ENCODE results near the gene ELP5. TPM values are rescaled to one million over a fixed set of nuclear protein-coding genes. Genes with fewer than 3 reads are reported as not detected.
"Not testable (repeated sequence)": the region's sequence is repeated elsewhere in the genome, so short reads cannot be mapped to it uniquely, and the experiment has no call there.

Gene ELP5
- total RNA-seq, 4 donors from 2014 or later, result 13.3 to 52.7 (median 26.7) TPM

DNA sequence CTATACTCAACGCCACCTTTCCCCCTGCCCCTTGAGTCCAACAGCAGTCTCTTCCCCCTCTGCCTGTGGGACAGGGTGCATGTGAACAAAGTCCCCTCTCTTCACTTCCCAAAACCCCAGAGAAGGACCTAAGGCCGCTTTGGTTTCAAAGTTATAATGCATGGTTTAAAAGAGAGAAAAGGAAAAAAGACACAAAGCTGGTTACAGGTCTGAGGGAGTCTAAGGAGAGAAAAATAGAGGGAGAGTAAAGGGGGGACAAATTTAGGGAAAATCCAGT lies 8.6 kb upstream of the ELP5 start:
- DNase-seq (no peak), ATAC-seq (no peak)
- Histone ChIP-seq H3K4me3 (peak overlapping the region; percentile 75 to 99 (median 92)), H3K4me1 (peaks cover 32 to 40% of the 10 kb centered on the region in 2 donors), H3K27me3 (no peaks in the 10 kb centered on the region), H3K27ac (peak overlapping the region; percentile 92 to 99 (median 98)), H3K36me3 (peaks cover 0 to 44% of the 10 kb centered on the region in 2 donors), H3K9me3 (no peaks in the 10 kb centered on the region)
- TF ChIP-seq, protein P1, sequence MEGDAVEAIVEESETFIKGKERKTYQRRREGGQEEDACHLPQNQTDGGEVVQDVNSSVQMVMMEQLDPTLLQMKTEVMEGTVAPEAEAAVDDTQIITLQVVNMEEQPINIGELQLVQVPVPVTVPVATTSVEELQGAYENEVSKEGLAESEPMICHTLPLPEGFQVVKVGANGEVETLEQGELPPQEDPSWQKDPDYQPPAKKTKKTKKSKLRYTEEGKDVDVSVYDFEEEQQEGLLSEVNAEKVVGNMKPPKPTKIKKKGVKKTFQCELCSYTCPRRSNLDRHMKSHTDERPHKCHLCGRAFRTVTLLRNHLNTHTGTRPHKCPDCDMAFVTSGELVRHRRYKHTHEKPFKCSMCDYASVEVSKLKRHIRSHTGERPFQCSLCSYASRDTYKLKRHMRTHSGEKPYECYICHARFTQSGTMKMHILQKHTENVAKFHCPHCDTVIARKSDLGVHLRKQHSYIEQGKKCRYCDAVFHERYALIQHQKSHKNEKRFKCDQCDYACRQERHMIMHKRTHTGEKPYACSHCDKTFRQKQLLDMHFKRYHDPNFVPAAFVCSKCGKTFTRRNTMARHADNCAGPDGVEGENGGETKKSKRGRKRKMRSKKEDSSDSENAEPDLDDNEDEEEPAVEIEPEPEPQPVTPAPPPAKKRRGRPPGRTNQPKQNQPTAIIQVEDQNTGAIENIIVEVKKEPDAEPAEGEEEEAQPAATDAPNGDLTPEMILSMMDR (IDR thresholded peaks at IDR 0.05 in 4 of 5, conservative IDR thresholded peaks at IDR 0.05 in 1 of 5), result no peak
- no peak for TF ChIP-seq POLR2A (IDR thresholded peaks at IDR 0.05)
- intact Hi-C loops (cut with DNase I; ENCODE audit: low total_unique reads), result loop anchor here (2.0 to 5.0 kb wide), 2 partner anchors 63 to 909 kb away; partner anchors contain the start of genes EIF5A and PER1
- in situ Hi-C loops (cut with MboI; ENCODE audit: low sequenced_read_pairs in 4 of 4), result no loop called here

DNA sequence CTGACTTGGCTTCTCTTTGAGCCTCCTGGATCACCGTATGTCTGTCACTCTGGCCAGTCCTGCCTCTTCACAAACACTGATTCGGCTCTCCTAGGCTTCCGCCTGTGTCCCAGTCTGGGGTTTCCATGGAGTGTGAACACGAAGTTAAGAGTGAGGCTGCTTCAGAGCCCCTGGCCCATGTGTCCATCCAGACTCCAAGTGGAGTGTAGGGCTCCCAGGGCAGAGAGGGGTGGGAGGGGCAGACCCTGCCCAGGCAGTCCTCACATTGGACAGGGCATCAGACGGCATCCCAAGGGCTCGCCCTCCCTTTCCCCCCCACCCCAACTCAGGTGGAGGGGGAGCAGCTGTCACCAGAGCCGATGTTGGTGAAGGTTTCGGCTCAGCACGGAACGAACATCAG lies 8.2 kb upstream of the ELP5 start:
- peaks cover 0 to 44% of the 10 kb centered on the region in 2 donors for H3K36me3 ChIP-seq

DNA sequence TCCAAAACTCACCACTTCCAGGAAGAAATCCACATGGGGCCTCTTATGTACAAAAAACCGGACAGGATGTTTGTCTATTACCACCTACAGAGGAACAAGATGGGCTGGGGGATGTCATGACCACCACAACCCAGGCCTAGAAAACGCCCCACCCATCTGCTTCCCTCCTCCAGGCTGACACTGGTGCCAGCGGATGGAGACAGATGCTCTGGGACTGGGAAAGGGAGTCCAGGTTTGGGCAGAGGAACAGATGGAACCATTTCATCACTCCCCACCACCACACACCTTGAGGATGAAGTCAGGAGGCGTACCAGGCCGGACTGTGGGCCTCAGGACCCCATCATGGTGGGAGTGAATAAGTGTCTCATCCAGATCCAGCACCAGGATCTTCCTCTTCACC lies 5.2 kb upstream of the ELP5 start:
- H3K27me3 ChIP-seq, result no peaks in the 10 kb centered on the region
- peak overlapping the region; percentile 98 to 100 (median 98) for H3K27ac ChIP-seq
- no peaks in the 10 kb centered on the region for H3K9me3 ChIP-seq
- H3K4me3 ChIP-seq, result no peak overlapping the region
- no peak for TF ChIP-seq POLR2A (IDR thresholded peaks at IDR 0.05)
- TF ChIP-seq, protein P1 (IDR thresholded peaks at IDR 0.05 in 4 of 5, conservative IDR thresholded peaks at IDR 0.05 in 1 of 5), result no peak
- no peak for ATAC-seq
- intact Hi-C loops (cut with DNase I; ENCODE audit: low total_unique reads) (no loop called here), in situ Hi-C loops (cut with MboI; ENCODE audit: low sequenced_read_pairs in 4 of 4) (no loop called here)
- H3K4me1 ChIP-seq, result peaks cover 37 to 41% of the 10 kb centered on the region in 2 donors
- peaks cover 0 to 32% of the 10 kb centered on the region in 2 donors for H3K36me3 ChIP-seq
- DNase-seq, result no peak

More for the DNA sequence above, 8.2 kb upstream of the ELP5 start:
- H3K27me3 ChIP-seq; H3K9me3 ChIP-seq; DNase-seq; H3K4me3 ChIP-seq; ATAC-seq; in situ Hi-C loops (cut with MboI; ENCODE audit: low sequenced_read_pairs in 4 of 4): not testable (repeated sequence)
- Histone ChIP-seq H3K27ac (peak overlapping the region; percentile 92 to 99 (median 98)), H3K4me1 (peaks cover 35 to 44% of the 10 kb centered on the region in 2 donors)
- intact Hi-C loops (cut with DNase I; ENCODE audit: low total_unique reads), result loop anchor here (2.0 to 5.0 kb wide), 2 partner anchors 63 to 908 kb away; partner anchors contain the start of genes EIF5A and PER1

DNA sequence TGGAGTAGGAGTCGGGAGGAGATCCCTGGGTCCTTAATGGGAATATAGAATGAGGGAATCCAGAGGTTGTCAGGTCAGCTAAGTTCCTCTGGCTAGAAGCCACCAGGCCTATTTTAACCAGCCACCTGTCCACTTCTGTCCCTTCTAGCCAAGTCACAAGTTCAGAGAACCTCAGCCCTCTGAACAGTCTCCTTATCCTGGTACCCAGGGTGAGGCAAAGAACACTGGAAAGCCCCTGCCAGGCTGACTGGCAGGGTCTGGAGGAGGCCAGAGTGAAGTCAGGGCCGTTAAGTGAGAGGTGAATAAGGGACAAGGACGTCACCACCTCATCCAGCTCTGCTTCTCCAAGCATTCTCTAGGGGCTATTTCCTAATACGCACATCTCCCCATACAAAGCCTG lies 3.2 kb upstream of the ELP5 start:
- peak overlapping the region; percentile 98 to 100 (median 98) for H3K27ac ChIP-seq

DNA sequence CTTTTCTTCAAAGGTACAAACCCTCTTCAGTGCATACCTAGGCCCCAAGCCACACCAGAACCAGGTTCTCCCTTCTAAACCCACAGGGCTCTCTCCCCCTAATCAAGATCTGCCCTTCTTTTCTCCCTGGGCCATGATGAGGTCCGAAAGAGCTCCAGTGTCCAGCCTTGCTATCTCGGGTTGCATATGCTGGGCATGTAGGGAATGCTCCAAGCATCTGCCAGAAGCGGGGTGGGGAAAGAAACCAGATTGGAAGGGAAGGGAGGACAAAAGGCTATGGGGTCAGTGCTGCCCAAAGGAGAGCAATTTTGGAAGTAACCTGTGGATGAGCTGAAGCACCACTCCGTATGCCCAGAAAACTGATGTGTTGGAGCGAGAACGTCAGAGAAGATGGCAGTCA lies 2.8 kb upstream of the ELP5 start:
- intact Hi-C loops (cut with DNase I; ENCODE audit: low total_unique reads), result loop anchor here (2.0 kb wide), 1 partner anchor 234 kb away; no protein-coding TSS in a partner anchor
- DNase-seq, result peak in 1 of 2 donors; percentile 45
- in situ Hi-C loops (cut with MboI; ENCODE audit: low sequenced_read_pairs in 4 of 4), result no loop called here
- peak in 1 of 2 donors; percentile 7 for ATAC-seq
- Histone ChIP-seq H3K27ac (peak overlapping the region; percentile 98 to 100 (median 98)), H3K4me3 (peak overlapping the region; percentile 69 to 98 (median 81)), H3K27me3 (no peaks in the 10 kb centered on the region), H3K4me1 (peaks cover 43 to 44% of the 10 kb centered on the region in 2 donors), H3K36me3 (peaks cover 0 to 29% of the 10 kb centered on the region in 2 donors), H3K9me3 (no peaks in the 10 kb centered on the region)
- TF ChIP-seq, protein P1 (IDR thresholded peaks at IDR 0.05 in 4 of 5, conservative IDR thresholded peaks at IDR 0.05 in 1 of 5), result no peak
- no peak for TF ChIP-seq POLR2A (IDR thresholded peaks at IDR 0.05)

More for the DNA sequence above, 3.2 kb upstream of the ELP5 start:
- ATAC-seq (peak; percentile 65 to 67), DNase-seq (peak; percentile 74 to 91)
- in situ Hi-C loops (cut with MboI; ENCODE audit: low sequenced_read_pairs in 4 of 4), result no loop called here
- peaks cover 0 to 32% of the 10 kb centered on the region in 2 donors for H3K36me3 ChIP-seq
- peaks cover 43 to 44% of the 10 kb centered on the region in 2 donors for H3K4me1 ChIP-seq
- H3K27me3 ChIP-seq, result no peaks in the 10 kb centered on the region
- intact Hi-C loops (cut with DNase I; ENCODE audit: low total_unique reads), result loop anchor here (2.0 kb wide), 1 partner anchor 234 kb away; no protein-coding TSS in a partner anchor
- peak overlapping the region in 3 of 4 donors; percentile 37 to 81 (median 69) for H3K4me3 ChIP-seq
- H3K9me3 ChIP-seq, result no peaks in the 10 kb centered on the region
- TF ChIP-seq, protein P1 (IDR thresholded peaks at IDR 0.05 in 4 of 5, conservative IDR thresholded peaks at IDR 0.05 in 1 of 5), result no peak
- TF ChIP-seq POLR2A (IDR thresholded peaks at IDR 0.05), result peak; percentile 80 to 87

Data from gastrocnemius medialis (tissue), 4 donors.